Naive thymus-derived CD4-positive, alpha-beta T cell (primary cell): Measurements from ENCODE around the gene DDR1. TPM values are rescaled to one million over a fixed set of nuclear protein-coding genes. Genes with fewer than 3 reads are reported as not detected.
"Not testable (repeated sequence)": the region's sequence is repeated elsewhere in the genome, so short reads cannot be mapped to it uniquely, and the experiment has no call there.

ENCODE experiments used
- ATAC-seq: fragments of 150-1000 bp; cut with Tn5 transposase; 2 replicates; pipeline ENCODE4 v1.10.0; 2021; ENCODE audit warnings: mild to moderate bottlenecking, moderate library complexity
- CTCF ChIA-PET: fragments of 350-600 bp; sonication (Branson Sonifier 250); formaldehyde crosslinking; loops from one replicate; lab custom pipeline; 2021; ENCODE audit warnings: antibody characterized with exemption; lab: Charles Lee
- POLR2A ChIA-PET: fragments of 350-600 bp; sonication (Branson Sonifier 250); formaldehyde crosslinking; loops from one replicate; lab custom pipeline; 2021; ENCODE audit warnings: antibody characterized with exemption, inconsistent platforms; lab: Charles Lee
- DNase-seq, 9 donors: peaks; one replicate each; pipeline versions ENCODE4 v3.0.0 to v3.0.0-alpha.2; 2020 to 2022; ENCODE audit warnings: mixed read lengths in 1 of 9
- H3K27ac ChIP-seq: one replicate; pipeline ENCODE4 v1.7.0; 2013; ENCODE audit warnings: mild to moderate bottlenecking, low read depth, low read length, moderate library complexity
- H3K27me3 ChIP-seq, 2 donors: one replicate each; pipeline ENCODE4 v1.7.0; 2013; ENCODE audit warnings: low read length in 2 of 2, mild to moderate bottlenecking in 2 of 2, moderate library complexity in 2 of 2; ENCODE audit not compliant: control insufficient read depth in 2 of 2, insufficient read depth in 2 of 2
- H3K36me3 ChIP-seq, 3 experiments: 1 replicate in 2 of 3; 2 replicates in 1 of 3; pipeline ENCODE4 v1.7.0; 2013; ENCODE audit warnings: low read length in 3 of 3, mild to moderate bottlenecking in 3 of 3, moderate library complexity in 1 of 3; ENCODE audit not compliant: insufficient read depth in 3 of 3, control insufficient read depth in 2 of 3
- H3K4me1 ChIP-seq, 2 donors: one replicate each; pipeline ENCODE4 v1.7.0; 2013; ENCODE audit warnings: low read length in 2 of 2, mild to moderate bottlenecking in 2 of 2, moderate library complexity in 1 of 2; ENCODE audit not compliant: control insufficient read depth in 2 of 2, insufficient read depth in 2 of 2
- H3K4me3 ChIP-seq: 2 replicates; pipeline ENCODE4 v1.7.0; 2013; ENCODE audit warnings: mild to moderate bottlenecking, low read length
- H3K9me3 ChIP-seq, 3 experiments: 1 replicate in 2 of 3; 2 replicates in 1 of 3; pipeline ENCODE4 v1.7.0; 2013; ENCODE audit warnings: low read length in 3 of 3; ENCODE audit not compliant: control insufficient read depth in 2 of 3
- H3K27ac Mint-ChIP-seq, 9 donors: one replicate each; pipeline ENCODE4 v1.8.0; 2020 to 2022; ENCODE audit warnings: mixed read lengths in 9 of 9, mild to moderate bottlenecking in 8 of 9, moderate library complexity in 5 of 9, inconsistent platforms in 2 of 9
- H3K27me3 Mint-ChIP-seq, 5 donors: one replicate each; pipeline ENCODE4 v1.8.0; 2021 to 2022; ENCODE audit warnings: mixed read lengths in 5 of 5, mild to moderate bottlenecking in 1 of 5
- H3K36me3 Mint-ChIP-seq, 5 donors: one replicate each; pipeline ENCODE4 v1.8.0; 2020 to 2022; ENCODE audit warnings: mixed read lengths in 5 of 5, mild to moderate bottlenecking in 3 of 5, inconsistent platforms in 1 of 5
- H3K4me1 Mint-ChIP-seq, 7 donors: one replicate each; pipeline ENCODE4 v1.8.0; 2020 to 2022; ENCODE audit warnings: mixed read lengths in 7 of 7, mild to moderate bottlenecking in 3 of 7, inconsistent platforms in 1 of 7
- H3K4me3 Mint-ChIP-seq, 10 donors: one replicate each; pipeline ENCODE4 v1.8.0; 2020 to 2022; ENCODE audit warnings: mild to moderate bottlenecking in 10 of 10, mixed read lengths in 10 of 10, moderate library complexity in 6 of 10, inconsistent platforms in 2 of 10
- H3K9me3 Mint-ChIP-seq, 11 donors: one replicate each; pipeline ENCODE4 v1.8.0; 2020 to 2022; ENCODE audit warnings: mixed read lengths in 11 of 11, mild to moderate bottlenecking in 4 of 11, inconsistent platforms in 1 of 11, moderate library complexity in 1 of 11
- intact Hi-C, 2 donors: fragments of 100-400 bp; cut with micrococcal nuclease; formaldehyde crosslinking; loops; one replicate each; pipeline ENCODE4 v1.15.1; 2023
- polyA plus RNA-seq, 2 donors: library from polyadenylated mRNA; unstranded; fragments of 300-500 nt; fragmentation: Illumina TruSeq; gene quantifications; one replicate each; pipeline ENCODE4 v1.2.3, GENCODE V29; 2021
- total RNA-seq, 6 experiments: library from RNA in 5 of 6; stranded (reverse) in 5 of 6; gene quantifications; 1 replicate in 5 of 6; 2 replicates in 1 of 6; pipeline ENCODE4 v1.2.3 and lab custom pipeline; 2021 to 2026

The DDR1 gene
- total and polyA plus RNA-seq, 7 experiments from 2014 or later, result 1.8 to 23.8 (median 17.3) TPM

GRCh38 chr6:30859726-30860125, 24.6 kb upstream of the DDR1 start:
- H3K4me3 Mint-ChIP-seq, POLR2A ChIA-PET, ATAC-seq, H3K4me3 ChIP-seq, H3K4me1 ChIP-seq, H3K36me3 ChIP-seq, H3K27me3 Mint-ChIP-seq, DNase-seq, intact Hi-C loops, H3K27me3 ChIP-seq, H3K9me3 ChIP-seq, H3K4me1 Mint-ChIP-seq, H3K27ac ChIP-seq, H3K27ac Mint-ChIP-seq, CTCF ChIA-PET: not testable (repeated sequence)
- Mint-ChIP-seq H3K9me3 (peaks cover 0 to 19% (median 9%) of the 10 kb centered on the region in 11 donors), H3K36me3 (peaks cover 3 to 14% (median 5%) of the 10 kb centered on the region in 5 donors)

- ATAC-seq, result no peak
- ChIA-PET POLR2A (interaction anchor here (1.6 kb wide), 1 partner anchor 27 kb away, joined by 4 read pairs; no protein-coding TSS in a partner anchor), CTCF (interaction anchor here (1.0 kb wide), 1 partner anchor 11 kb away, joined by 3 read pairs; no protein-coding TSS in a partner anchor)
Observed at GRCh38 chr6:30861257-30862048, 22.9 kb upstream of the DDR1 start.

GRCh38 chr6:30862156-30862875, 22.0 kb upstream of the DDR1 start:
- peak overlapping the region in 1 of 10 donors; percentile 45 for H3K4me3 Mint-ChIP-seq
- Histone ChIP-seq H3K27me3 (no peaks in the 10 kb centered on the region), H3K36me3 (no peaks in the 10 kb centered on the region), H3K27ac (no peak overlapping the region), H3K4me3 (no peak overlapping the region), H3K4me1 (no peaks in the 10 kb centered on the region), H3K9me3 (peaks cover 0 to 6% (median 0%) of the 10 kb centered on the region in 3 experiments)
- H3K4me1 Mint-ChIP-seq, result peaks cover 0 to 5% (median 0%) of the 10 kb centered on the region in 7 donors
- H3K27me3 Mint-ChIP-seq, result no peaks in the 10 kb centered on the region
- H3K36me3 Mint-ChIP-seq, result peaks cover 3 to 16% (median 5%) of the 10 kb centered on the region in 5 donors
- no peak for DNase-seq
- H3K9me3 Mint-ChIP-seq, result peaks cover 0 to 19% (median 9%) of the 10 kb centered on the region in 11 donors
- ChIA-PET CTCF (interaction anchor here (1.0 kb wide), 1 partner anchor 10 kb away, joined by 3 read pairs; no protein-coding TSS in a partner anchor), POLR2A (interaction anchor here (1.6 kb wide), 1 partner anchor 27 kb away, joined by 4 read pairs; no protein-coding TSS in a partner anchor)
- no peak for ATAC-seq
- intact Hi-C loops, result no loop called here
- H3K27ac Mint-ChIP-seq, result no peak overlapping the region

More at GRCh38 chr6:30861257-30862048, 22.9 kb upstream of the DDR1 start:
- no peak for DNase-seq
- no peak overlapping the region for H3K4me3 ChIP-seq
- H3K27ac Mint-ChIP-seq, result no peak overlapping the region
- intact Hi-C loops, result no loop called here
- H3K9me3 ChIP-seq, result peaks cover 0 to 6% (median 0%) of the 10 kb centered on the region in 3 experiments
- H3K4me1 Mint-ChIP-seq, result peaks cover 0 to 5% (median 0%) of the 10 kb centered on the region in 7 donors
- no peaks in the 10 kb centered on the region for H3K36me3 ChIP-seq
- no peak overlapping the region for H3K4me3 Mint-ChIP-seq
- H3K27me3 ChIP-seq, result no peaks in the 10 kb centered on the region
- no peak overlapping the region for H3K27ac ChIP-seq
- peaks cover 0 to 19% (median 9%) of the 10 kb centered on the region in 11 donors for H3K9me3 Mint-ChIP-seq
- peaks cover 0 to 3% (median 0%) of the 10 kb centered on the region in 5 donors for H3K27me3 Mint-ChIP-seq
- no peaks in the 10 kb centered on the region for H3K4me1 ChIP-seq
- peaks cover 3 to 14% (median 5%) of the 10 kb centered on the region in 5 donors for H3K36me3 Mint-ChIP-seq

- DNase-seq (no peak), ATAC-seq (no peak)
- CTCF ChIA-PET, result interaction anchor here (0.6 kb wide), 1 partner anchor 109 kb away, joined by 3 read pairs; no protein-coding TSS in a partner anchor
- Histone ChIP-seq H3K4me3 (no peak overlapping the region), H3K4me1 (no peaks in the 10 kb centered on the region), H3K27me3 (no peaks in the 10 kb centered on the region), H3K9me3 (peaks cover 0 to 10% (median 0%) of the 10 kb centered on the region in 3 experiments), H3K36me3 (no peaks in the 10 kb centered on the region), H3K27ac (no peak overlapping the region)
- no peak overlapping the region for H3K4me3 Mint-ChIP-seq
- peaks cover 0 to 5% (median 0%) of the 10 kb centered on the region in 7 donors for H3K4me1 Mint-ChIP-seq
- POLR2A ChIA-PET, result interaction anchor here (0.6 kb wide), 2 partner anchors 42 to 136 kb away, joined by 3 to 6 read pairs; no protein-coding TSS in a partner anchor
- intact Hi-C loops, result no loop called here
- H3K27me3 Mint-ChIP-seq, result no peaks in the 10 kb centered on the region
- H3K36me3 Mint-ChIP-seq, result peaks cover 4 to 20% (median 8%) of the 10 kb centered on the region in 5 donors
- no peak overlapping the region for H3K27ac Mint-ChIP-seq
- peaks cover 0 to 22% (median 12%) of the 10 kb centered on the region in 11 donors for H3K9me3 Mint-ChIP-seq
Observed at GRCh38 chr6:30864325-30864724, 20.0 kb upstream of the DDR1 start.

- H3K4me1 ChIP-seq, H3K27ac ChIP-seq, H3K27me3 Mint-ChIP-seq, H3K4me3 ChIP-seq, DNase-seq, H3K27ac Mint-ChIP-seq, H3K27me3 ChIP-seq, intact Hi-C loops, ATAC-seq, POLR2A ChIA-PET, H3K4me3 Mint-ChIP-seq, CTCF ChIA-PET, H3K36me3 ChIP-seq: not testable (repeated sequence)
- peaks cover 0 to 24% (median 0%) of the 10 kb centered on the region in 3 experiments for H3K9me3 ChIP-seq
- peaks cover 3 to 20% (median 15%) of the 10 kb centered on the region in 7 donors for H3K4me1 Mint-ChIP-seq
- peaks cover 0 to 49% (median 31%) of the 10 kb centered on the region in 11 donors for H3K9me3 Mint-ChIP-seq
- peaks cover 3 to 40% (median 14%) of the 10 kb centered on the region in 5 donors for H3K36me3 Mint-ChIP-seq
Observed at GRCh38 chr6:30869241-30869749, 15.0 kb upstream of the DDR1 start.

GRCh38 chr6:30870546-30870945, 13.8 kb upstream of the DDR1 start:
- ATAC-seq (no peak), DNase-seq (no peak)
- Histone ChIP-seq H3K36me3 (no peaks in the 10 kb centered on the region), H3K4me1 (no peaks in the 10 kb centered on the region), H3K4me3 (no peak overlapping the region), H3K27ac (no peak overlapping the region), H3K9me3 (peaks cover 0 to 24% (median 0%) of the 10 kb centered on the region in 3 experiments), H3K27me3 (no peaks in the 10 kb centered on the region)
- ChIA-PET POLR2A (no interaction called here), CTCF (no interaction called here)
- peaks cover 3 to 40% (median 14%) of the 10 kb centered on the region in 5 donors for H3K36me3 Mint-ChIP-seq
- peak overlapping the region in 1 of 9 donors; percentile 87 for H3K27ac Mint-ChIP-seq
- intact Hi-C loops, result no loop called here
- peak overlapping the region in 3 of 10 donors; percentile 19 to 37 (median 28) for H3K4me3 Mint-ChIP-seq
- peaks cover 3 to 20% (median 17%) of the 10 kb centered on the region in 7 donors for H3K4me1 Mint-ChIP-seq
- H3K9me3 Mint-ChIP-seq, result peaks cover 0 to 49% (median 31%) of the 10 kb centered on the region in 11 donors
- H3K27me3 Mint-ChIP-seq, result no peaks in the 10 kb centered on the region
